Liver (tissue), 9 donors: ENCODE results near the gene ZBTB45. TPM values are rescaled to one million over a fixed set of nuclear protein-coding genes. Genes with fewer than 3 reads are reported as not detected.

Experiments
- DNase-seq: peaks from one replicate; pipeline ENCODE4 v3.0.0-alpha.2; 2017; ENCODE audit warnings: low spot score
- H3K27ac ChIP-seq, 2 donors: one replicate each; pipeline ENCODE4 v1.7.0; 2013; ENCODE audit warnings: inconsistent platforms in 2 of 2, low read length in 2 of 2, control low read depth in 1 of 2, low read depth in 1 of 2, mild to moderate bottlenecking in 1 of 2
- H3K27me3 ChIP-seq, 4 donors: one replicate each; pipeline versions ENCODE4 v1.6.1 to v1.7.0; 2013; ENCODE audit warnings: low read length in 3 of 4, inconsistent platforms in 1 of 4, mild to moderate bottlenecking in 1 of 4, moderate library complexity in 1 of 4; ENCODE audit not compliant: control insufficient read depth in 4 of 4, insufficient read depth in 4 of 4
- H3K36me3 ChIP-seq, 4 donors: one replicate each; pipeline versions ENCODE4 v1.6.1 to v1.7.0; 2013; ENCODE audit warnings: low read length in 3 of 4, mild to moderate bottlenecking in 3 of 4, low read depth in 1 of 4, moderate library complexity in 1 of 4; ENCODE audit not compliant: control insufficient read depth in 4 of 4, insufficient read depth in 3 of 4
- H3K4me1 ChIP-seq, 4 donors: one replicate each; pipeline versions ENCODE4 v1.6.1 to v1.7.0; 2013; ENCODE audit warnings: low read length in 3 of 4, mild to moderate bottlenecking in 3 of 4, moderate library complexity in 1 of 4; ENCODE audit not compliant: control insufficient read depth in 4 of 4, insufficient read depth in 4 of 4
- H3K4me3 ChIP-seq, 3 donors: one replicate each; pipeline versions ENCODE4 v1.6.1 to v1.7.0; 2013; ENCODE audit warnings: low read length in 3 of 3, control low read depth in 1 of 3, low read depth in 1 of 3, mild to moderate bottlenecking in 1 of 3
- H3K9ac ChIP-seq, 2 donors: one replicate each; pipeline ENCODE4 v1.7.0; 2013; ENCODE audit warnings: low read length in 2 of 2, mild to moderate bottlenecking in 2 of 2, moderate library complexity in 2 of 2, control low read depth in 1 of 2, low read depth in 1 of 2
- H3K9me3 ChIP-seq, 4 donors: one replicate each; pipeline versions ENCODE4 v1.6.1 to v1.7.0; 2013; ENCODE audit warnings: low read length in 3 of 4; ENCODE audit not compliant: control insufficient read depth in 4 of 4
- ATF3 ChIP-seq: IDR thresholded peaks from 2 replicates; pipeline ENCODE4 v1.6.1; 2016; ENCODE audit warnings: antibody characterized with exemption
- CTCF ChIP-seq: fragments of 150-350 bp; IDR thresholded peaks from 2 replicates; pipeline ENCODE4 v1.5.1; 2017; ENCODE audit warnings: improper control_type of control experiment, low read depth, low read length; ENCODE audit not compliant: missing input control
- GABPA ChIP-seq, 2 donors: IDR thresholded peaks in 1 of 2; conservative IDR thresholded peaks in 1 of 2; 2 replicates each; pipeline ENCODE4 v1.6.1; 2016; ENCODE audit warnings: antibody characterized with exemption in 2 of 2, mild to moderate bottlenecking in 1 of 2, moderate library complexity in 1 of 2
- HNF4A ChIP-seq, 2 donors: conservative IDR thresholded peaks; 2 replicates each; pipeline ENCODE4 v1.6.1; 2016; ENCODE audit warnings: antibody characterized with exemption in 2 of 2, mild to moderate bottlenecking in 2 of 2
- HNF4G ChIP-seq: IDR thresholded peaks from 2 replicates; pipeline ENCODE4 v1.6.1; 2016; ENCODE audit warnings: antibody characterized with exemption
- JUND ChIP-seq, 2 donors: IDR thresholded peaks; 2 replicates each; pipeline ENCODE4 v1.6.1; 2016; ENCODE audit warnings: antibody characterized with exemption in 2 of 2
- MAX ChIP-seq: IDR thresholded peaks from 2 replicates; pipeline ENCODE4 v1.6.1; 2016; ENCODE audit warnings: antibody characterized with exemption
- NR2F2 ChIP-seq: IDR thresholded peaks from 2 replicates; pipeline ENCODE4 v1.6.1; 2016; ENCODE audit warnings: antibody characterized with exemption
- RAD21 ChIP-seq, 2 donors: IDR thresholded peaks; 2 replicates each; pipeline ENCODE4 v1.6.1; 2016; ENCODE audit warnings: antibody characterized with exemption in 2 of 2, mild to moderate bottlenecking in 2 of 2
- REST ChIP-seq: IDR thresholded peaks from 2 replicates; pipeline ENCODE4 v1.6.1; 2016; ENCODE audit warnings: antibody characterized with exemption, mild to moderate bottlenecking
- RXRA ChIP-seq, 2 donors: IDR thresholded peaks; 2 replicates each; pipeline ENCODE4 v1.6.1; 2017 to 2018; ENCODE audit warnings: antibody characterized with exemption in 2 of 2, mild to moderate bottlenecking in 1 of 2
- SP1 ChIP-seq: IDR thresholded peaks from 2 replicates; pipeline ENCODE4 v1.6.1; 2018; ENCODE audit warnings: antibody characterized with exemption, mild to moderate bottlenecking
- TAF1 ChIP-seq: conservative IDR thresholded peaks from 2 replicates; pipeline ENCODE4 v1.6.1; 2016; ENCODE audit warnings: antibody characterized with exemption, mild to moderate bottlenecking
- YY1 ChIP-seq: IDR thresholded peaks from 2 replicates; pipeline ENCODE4 v1.6.1; 2016; ENCODE audit warnings: antibody characterized with exemption, mild to moderate bottlenecking
- ZBTB33 ChIP-seq: IDR thresholded peaks from 2 replicates; pipeline ENCODE4 v1.6.1; 2016; ENCODE audit warnings: antibody characterized with exemption
- WGBS: extraction: QIAGEN DNeasy Blood & Tissue Kit; methylation state at CpG from one replicate; pipeline ENCODE4 v1.1.7; 2013; 5-methylcytosine and 5-hydroxymethylcytosine counted together
- polyA plus RNA-seq, 2 donors: library from polyadenylated mRNA; stranded (reverse) in 1 of 2; unstranded in 1 of 2; fragments of 200-250 nt in 1 of 2; fragments of >200 nt in 1 of 2; fragmentation: Nextera tagmentation in 1 of 2; extraction: Ambion mirVana in 1 of 2; gene quantifications; one replicate each; pipeline versions ENCODE4 v1.2.1 to v1.2.3, GENCODE V29; 2013 to 2015
- total RNA-seq, 2 donors: library from RNA; depleted of rRNA; stranded (reverse); fragments of >200 nt; gene quantifications; one replicate each; pipeline ENCODE4 v1.2.3, GENCODE V29; 2014
- donor health status: healthy.
- donor health status: healthy.
- donor health status: healthy.
- donor health status: healthy.
- donor health status: healthy.

ZBTB45 gene
- total and polyA plus RNA-seq, 4 donors = 2.1 to 4.0 (median 2.7) TPM

- Histone ChIP-seq H3K9me3 (no peaks in the 10 kb centered on the region), H3K4me3 (no peak overlapping the region), H3K27ac (no peak overlapping the region), H3K9ac (no peak overlapping the region), H3K4me1 (peaks cover 24 to 54% (median 48%) of the 10 kb centered on the region in 4 donors), H3K27me3 (no peaks in the 10 kb centered on the region), H3K36me3 (peaks cover 0 to 7% (median 2%) of the 10 kb centered on the region in 4 donors)
- TF ChIP-seq CTCF (no peak), SP1 (no peak), ATF3 (no peak), MAX (no peak), JUND (IDR thresholded peaks at IDR 0.05) (no peak), YY1 (no peak)
- no peak for DNase-seq
Observed at GRCh38 chr19:58560921-58561320, 41.3 kb upstream of the ZBTB45 start.

- H3K4me1 ChIP-seq = peaks cover 27 to 60% (median 52%) of the 10 kb centered on the region in 4 donors
- peaks cover 0 to 7% (median 3%) of the 10 kb centered on the region in 4 donors for H3K36me3 ChIP-seq
- no peak for DNase-seq
- no peak overlapping the region for H3K9ac ChIP-seq
- TF ChIP-seq GABPA (IDR thresholded peaks at IDR 0.05 in 1 of 2, conservative IDR thresholded peaks at IDR 0.05 in 1 of 2) (no peak), TAF1 (no peak), HNF4A (conservative IDR thresholded peaks at IDR 0.05) (no peak), NR2F2 (no peak), ATF3 (no peak), ZBTB33 (no peak), HNF4G (no peak), RAD21 (IDR thresholded peaks at IDR 0.05) (no peak), MAX (no peak), REST (no peak), RXRA (IDR thresholded peaks at IDR 0.05) (no peak)
- peak overlapping the region; percentile 54 to 78 (median 78) for H3K4me3 ChIP-seq
- H3K27me3 ChIP-seq = no peaks in the 10 kb centered on the region
- no peaks in the 10 kb centered on the region for H3K9me3 ChIP-seq
- WGBS = 81% methylated on average over 8 of the region's 8 CpGs
- peak overlapping the region; percentile 87 to 100 for H3K27ac ChIP-seq
Observed at GRCh38 chr19:58560007-58560887, 40.6 kb upstream of the ZBTB45 start.
